ENCODE results near the gene TP53. TPM values are rescaled to one million over a fixed set of nuclear protein-coding genes. Genes with fewer than 3 reads are reported as not detected.

Gene TP53
- total RNA-seq, 6 donors from 2014 or later, result 16.8 to 55.5 (median 21.9) TPM

DNA sequence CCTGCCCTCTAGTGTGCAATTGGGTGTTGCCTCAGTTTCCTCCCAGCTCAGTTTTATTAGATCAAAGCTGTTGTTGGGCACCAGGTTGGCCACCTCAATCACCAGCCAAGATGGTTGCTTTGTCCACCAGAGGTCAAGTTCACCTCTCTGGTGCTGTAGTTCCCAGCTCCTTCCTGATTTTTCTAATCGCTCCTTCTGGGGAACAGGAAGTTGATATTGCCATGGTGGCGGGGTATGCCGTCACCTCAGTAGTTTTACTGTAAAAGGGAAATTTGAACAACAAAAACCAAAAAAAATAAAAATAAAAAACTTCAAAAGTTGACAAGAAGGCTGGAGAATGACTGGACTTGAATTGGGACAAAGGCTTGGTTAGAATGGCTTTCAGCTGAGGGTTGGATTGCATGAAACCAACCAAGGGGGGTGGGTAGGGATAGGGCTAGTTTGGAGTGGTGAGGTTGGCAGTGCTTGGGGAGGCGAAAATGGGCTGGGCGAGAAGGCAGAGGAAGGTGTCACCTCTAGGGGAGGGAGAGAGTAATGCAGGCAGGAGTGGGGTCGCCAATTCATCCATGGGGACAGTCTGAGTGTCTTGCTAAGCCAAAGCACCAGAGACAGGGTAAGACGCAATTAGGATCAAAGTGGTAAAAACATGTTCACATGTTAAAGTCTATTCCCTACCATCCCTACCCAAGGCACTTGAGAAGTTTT is 23.9 kb upstream of the TP53 start:
- ATAC-seq (ENCODE audit: low FRiP score in 2 of 2) (no peak), DNase-seq (no peak)
- TF ChIP-seq EP300 (IDR thresholded peaks at IDR 0.05), result no peak
- no peak for TF ChIP-seq POLR2A (IDR thresholded peaks at IDR 0.05)
- TF ChIP-seq, protein P1, sequence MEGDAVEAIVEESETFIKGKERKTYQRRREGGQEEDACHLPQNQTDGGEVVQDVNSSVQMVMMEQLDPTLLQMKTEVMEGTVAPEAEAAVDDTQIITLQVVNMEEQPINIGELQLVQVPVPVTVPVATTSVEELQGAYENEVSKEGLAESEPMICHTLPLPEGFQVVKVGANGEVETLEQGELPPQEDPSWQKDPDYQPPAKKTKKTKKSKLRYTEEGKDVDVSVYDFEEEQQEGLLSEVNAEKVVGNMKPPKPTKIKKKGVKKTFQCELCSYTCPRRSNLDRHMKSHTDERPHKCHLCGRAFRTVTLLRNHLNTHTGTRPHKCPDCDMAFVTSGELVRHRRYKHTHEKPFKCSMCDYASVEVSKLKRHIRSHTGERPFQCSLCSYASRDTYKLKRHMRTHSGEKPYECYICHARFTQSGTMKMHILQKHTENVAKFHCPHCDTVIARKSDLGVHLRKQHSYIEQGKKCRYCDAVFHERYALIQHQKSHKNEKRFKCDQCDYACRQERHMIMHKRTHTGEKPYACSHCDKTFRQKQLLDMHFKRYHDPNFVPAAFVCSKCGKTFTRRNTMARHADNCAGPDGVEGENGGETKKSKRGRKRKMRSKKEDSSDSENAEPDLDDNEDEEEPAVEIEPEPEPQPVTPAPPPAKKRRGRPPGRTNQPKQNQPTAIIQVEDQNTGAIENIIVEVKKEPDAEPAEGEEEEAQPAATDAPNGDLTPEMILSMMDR (IDR thresholded peaks at IDR 0.05), result peak in 1 of 6 experiments; percentile 26
- 77 to 82% methylated on average over 7 of the region's 7 CpGs for WGBS, 2 donors
- Histone ChIP-seq H3K4me3 (no peak overlapping the region), H3K27me3 (peaks cover 0 to 20% (median 3%) of the 10 kb centered on the region in 4 donors), H3K9me3 (no peaks in the 10 kb centered on the region), H3K36me3 (no peaks in the 10 kb centered on the region), H3K4me1 (peaks cover 0 to 2% (median 2%) of the 10 kb centered on the region in 4 donors), H3K27ac (no peak overlapping the region)

DNA sequence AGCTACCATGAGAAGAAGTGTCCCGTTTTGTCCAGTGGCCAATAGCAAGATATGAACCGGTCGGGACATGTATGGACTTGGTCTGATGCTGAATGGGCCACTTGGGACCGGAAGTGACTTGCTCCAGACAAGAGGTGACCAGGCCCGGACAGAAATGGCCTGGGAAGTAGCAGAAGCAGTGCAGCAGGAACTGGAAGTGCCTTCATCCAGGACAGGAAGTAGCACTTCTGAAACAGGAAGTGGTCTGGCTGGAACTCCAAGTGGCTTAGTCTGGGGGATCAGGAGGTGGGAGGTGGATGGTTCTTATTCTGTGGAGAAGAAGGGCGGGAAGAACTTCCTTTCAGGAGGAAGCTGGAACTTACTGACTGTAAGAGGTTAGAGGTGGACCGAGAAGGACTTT is 23.0 kb upstream of the TP53 start:
- Histone ChIP-seq H3K27me3 (peaks cover 0 to 15% (median 9%) of the 10 kb centered on the region in 4 donors), H3K36me3 (no peaks in the 10 kb centered on the region), H3K4me3 (no peak overlapping the region), H3K4me1 (peaks cover under 1 to 3% (median 2%) of the 10 kb centered on the region in 4 donors), H3K27ac (no peak overlapping the region), H3K9me3 (no peaks in the 10 kb centered on the region)
- ATAC-seq (ENCODE audit: low FRiP score in 2 of 2), result no peak
- no peak for TF ChIP-seq POLR2AphosphoS5 (IDR thresholded peaks at IDR 0.05)
- TF ChIP-seq EP300 (IDR thresholded peaks at IDR 0.05), result no peak
- TF ChIP-seq, protein P1 (IDR thresholded peaks at IDR 0.05), result no peak
- no peak for TF ChIP-seq POLR2A (IDR thresholded peaks at IDR 0.05)
- 64 to 73% methylated on average over 7 of the region's 7 CpGs for WGBS, 2 donors
- no peak for DNase-seq

DNA sequence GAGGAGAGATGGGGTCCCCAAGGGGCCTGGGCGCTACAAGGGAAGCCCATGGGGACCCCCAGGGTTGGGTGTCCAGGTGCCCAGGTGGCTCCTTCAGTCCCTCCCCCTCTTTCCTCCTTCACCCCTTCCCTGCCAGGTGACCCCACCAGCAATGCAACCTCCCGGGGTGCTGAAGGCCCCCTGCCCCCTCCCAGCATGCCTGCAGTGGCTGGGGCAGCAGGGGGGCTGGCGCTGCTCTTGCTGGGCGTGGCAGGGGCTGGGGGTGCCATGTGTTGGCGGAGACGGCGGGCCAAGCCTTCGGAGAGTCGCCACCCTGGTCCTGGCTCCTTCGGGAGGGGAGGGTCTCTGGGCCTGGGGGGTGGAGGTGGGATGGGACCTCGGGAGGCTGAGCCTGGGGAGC is 21.7 kb upstream of the TP53 start:
- no peak for ATAC-seq (ENCODE audit: low FRiP score in 2 of 2)
- Histone ChIP-seq H3K9me3 (no peaks in the 10 kb centered on the region), H3K27ac (no peak overlapping the region), H3K36me3 (no peaks in the 10 kb centered on the region), H3K4me3 (no peak overlapping the region), H3K27me3 (peaks cover 0 to 27% (median 14%) of the 10 kb centered on the region in 4 donors), H3K4me1 (peaks cover 10 to 15% (median 12%) of the 10 kb centered on the region in 4 donors)
- 90 to 100% methylated on average over 1 to 11 of the region's 11 CpGs for WGBS, 2 donors
- DNase-seq, result peak in 1 of 2 donors; percentile 66
- no peak for TF ChIP-seq EP300 (IDR thresholded peaks at IDR 0.05)
- TF ChIP-seq, protein P1 (IDR thresholded peaks at IDR 0.05), result no peak

DNA sequence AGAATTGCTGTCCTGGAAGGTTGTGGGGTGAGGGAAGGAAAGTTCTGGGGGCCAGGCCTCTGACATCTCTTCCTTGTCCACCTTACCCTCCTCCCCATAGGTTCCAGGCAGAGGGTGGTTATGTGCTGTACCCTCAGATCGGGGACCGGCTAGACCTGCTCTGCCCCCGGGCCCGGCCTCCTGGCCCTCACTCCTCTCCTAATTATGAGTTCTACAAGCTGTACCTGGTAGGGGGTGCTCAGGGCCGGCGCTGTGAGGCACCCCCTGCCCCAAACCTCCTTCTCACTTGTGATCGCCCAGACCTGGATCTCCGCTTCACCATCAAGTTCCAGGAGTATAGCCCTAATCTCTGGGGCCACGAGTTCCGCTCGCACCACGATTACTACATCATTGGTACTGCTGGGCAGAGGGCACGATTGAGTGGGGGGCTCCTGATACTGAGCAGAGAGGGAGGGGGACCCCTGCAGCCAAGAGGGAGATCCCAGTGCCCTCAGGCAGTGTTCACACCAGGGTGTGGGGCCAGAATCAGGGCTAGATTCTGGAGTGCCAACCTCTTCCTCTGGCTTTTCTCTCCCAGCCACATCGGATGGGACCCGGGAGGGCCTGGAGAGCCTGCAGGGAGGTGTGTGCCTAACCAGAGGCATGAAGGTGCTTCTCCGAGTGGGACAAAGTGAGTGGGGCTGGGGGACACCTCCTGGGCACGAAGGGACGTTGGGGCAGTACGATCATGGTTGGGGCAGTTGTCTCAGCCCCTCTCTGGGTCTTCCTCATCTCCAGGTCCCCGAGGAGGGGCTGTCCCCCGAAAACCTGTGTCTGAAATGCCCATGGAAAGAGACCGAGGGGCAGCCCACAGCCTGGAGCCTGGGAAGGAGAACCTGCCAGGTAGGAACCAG is 20.8 kb upstream of the TP53 start:
- Histone ChIP-seq H3K36me3 (peaks cover 0 to 3% (median 1%) of the 10 kb centered on the region in 4 donors), H3K27me3 (peaks cover 0 to 30% (median 14%) of the 10 kb centered on the region in 4 donors), H3K27ac (no peak overlapping the region), H3K4me1 (peaks cover 10 to 23% (median 13%) of the 10 kb centered on the region in 4 donors), H3K4me3 (no peak overlapping the region), H3K9me3 (no peaks in the 10 kb centered on the region)
- no peak for TF ChIP-seq EP300 (IDR thresholded peaks at IDR 0.05)
- TF ChIP-seq POLR2AphosphoS5 (IDR thresholded peaks at IDR 0.05), result no peak
- TF ChIP-seq POLR2A (IDR thresholded peaks at IDR 0.05), result no peak
- TF ChIP-seq, protein P1 (IDR thresholded peaks at IDR 0.05), result no peak
- WGBS, 2 donors, result 91 to 93% methylated on average over 11 to 22 of the region's 22 CpGs
- ATAC-seq (ENCODE audit: low FRiP score in 2 of 2) (no peak), DNase-seq (peak in 1 of 2 donors; percentile 20)

Measured in upper lobe of left lung (tissue), 6 donors.